ENCODE measurements around the gene SNAP47.

Gene SNAP47

GRCh38 chr1:227815468-227816409, 80.5 kb downstream of the SNAP47 start, which contains the start of gene PRSS38:
Gene PRSS38 (plus strand): TSS chr1:227815675. CDS start chr1:227815717, 42 bp downstream.
- DNase-seq (ENCODE audit: insufficient read length, low spot score) (no peak), FAIRE-seq (no peak)
- no peak for TF ChIP-seq POU2F2 (IDR thresholded peaks at IDR 0.05; ENCODE audit: low read depth, low read length)
- no peak for TF ChIP-seq SPI1 (IDR thresholded peaks at IDR 0.05; ENCODE audit: low read depth, low read length)
- TF ChIP-seq POLR2AphosphoS5 (IDR thresholded peaks at IDR 0.05; ENCODE audit: low read depth, low read length): no peak

DNA sequence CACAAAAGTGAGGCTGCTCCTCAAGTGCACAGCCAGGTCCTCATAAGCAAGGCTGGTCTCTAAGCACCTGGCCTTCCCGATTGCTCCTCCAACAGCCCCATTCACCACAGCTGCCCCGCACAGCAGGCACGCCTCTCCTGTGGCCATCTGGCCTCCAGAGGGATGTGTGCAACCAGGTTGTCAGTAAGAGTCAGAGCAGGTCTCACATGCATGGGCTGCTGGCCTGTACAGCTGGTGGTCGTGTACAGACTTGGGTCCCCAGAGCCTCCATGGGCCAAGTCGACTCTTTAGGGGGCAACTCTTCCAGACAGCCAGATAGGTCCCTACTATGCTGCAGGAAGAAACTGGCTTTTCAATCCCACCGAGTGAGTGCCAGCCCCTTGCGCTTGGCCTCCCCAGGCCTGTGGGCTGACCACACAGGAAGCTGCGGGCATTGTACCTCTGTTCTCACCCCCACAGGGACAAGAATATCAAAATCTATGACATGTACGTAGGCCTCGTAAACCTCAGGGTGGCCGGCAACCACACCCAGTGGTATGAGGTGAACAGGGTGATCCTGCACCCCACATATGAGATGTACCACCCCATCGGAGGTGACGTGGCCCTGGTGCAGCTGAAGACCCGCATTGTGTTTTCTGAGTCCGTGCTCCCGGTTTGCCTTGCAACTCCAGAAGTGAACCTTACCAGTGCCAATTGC, 81.7 kb downstream of the SNAP47 start:
- DNase-seq (ENCODE audit: insufficient read length, low spot score) (no peak), FAIRE-seq (no peak)
- TF ChIP-seq POLR2A (IDR thresholded peaks at IDR 0.05; ENCODE audit: low read depth, low read length): no peak
- TF ChIP-seq POLR2AphosphoS5 (IDR thresholded peaks at IDR 0.05; ENCODE audit: low read depth, low read length): no peak
- no peak for TF ChIP-seq SPI1 (IDR thresholded peaks at IDR 0.05; ENCODE audit: low read depth, low read length)
- TF ChIP-seq POU2F2 (IDR thresholded peaks at IDR 0.05; ENCODE audit: low read depth, low read length): no peak
- no peak for TF ChIP-seq TAF1 (IDR thresholded peaks at IDR 0.05; ENCODE audit: low read depth, low read length)
- no peak for TF ChIP-seq PAX5 (IDR thresholded peaks at IDR 0.05; ENCODE audit: insufficient read depth, low read length, severe bottlenecking)

- FAIRE-seq: no peak
Measured at GRCh38 chr1:227823537-227823936, 88.3 kb downstream of the SNAP47 start.

GRCh38 chr1:227824204-227824603, 89.0 kb downstream of the SNAP47 start:
- no peak for FAIRE-seq
- no peak for DNase-seq (ENCODE audit: insufficient read length, low spot score)
- TF ChIP-seq PAX5 (IDR thresholded peaks at IDR 0.05; ENCODE audit: insufficient read depth, low read length, severe bottlenecking): no peak
- TF ChIP-seq POLR2AphosphoS5 (IDR thresholded peaks at IDR 0.05; ENCODE audit: low read depth, low read length): no peak
- TF ChIP-seq SPI1 (IDR thresholded peaks at IDR 0.05; ENCODE audit: low read depth, low read length): no peak
- no peak for TF ChIP-seq POLR2A (IDR thresholded peaks at IDR 0.05; ENCODE audit: low read depth, low read length)
- TF ChIP-seq POU2F2 (IDR thresholded peaks at IDR 0.05; ENCODE audit: low read depth, low read length): no peak
- no peak for TF ChIP-seq TAF1 (IDR thresholded peaks at IDR 0.05; ENCODE audit: low read depth, low read length)

More at GRCh38 chr1:227823537-227823936, 88.3 kb downstream of the SNAP47 start:
- no peak for TF ChIP-seq POU2F2 (IDR thresholded peaks at IDR 0.05; ENCODE audit: low read depth, low read length)
- no peak for TF ChIP-seq POLR2A (IDR thresholded peaks at IDR 0.05; ENCODE audit: low read depth, low read length)
- TF ChIP-seq SPI1 (IDR thresholded peaks at IDR 0.05; ENCODE audit: low read depth, low read length): no peak
- TF ChIP-seq TAF1 (IDR thresholded peaks at IDR 0.05; ENCODE audit: low read depth, low read length): no peak
- TF ChIP-seq PAX5 (IDR thresholded peaks at IDR 0.05; ENCODE audit: insufficient read depth, low read length, severe bottlenecking): no peak
- no peak for TF ChIP-seq POLR2AphosphoS5 (IDR thresholded peaks at IDR 0.05; ENCODE audit: low read depth, low read length)
- no peak for DNase-seq (ENCODE audit: insufficient read length, low spot score)

DNA sequence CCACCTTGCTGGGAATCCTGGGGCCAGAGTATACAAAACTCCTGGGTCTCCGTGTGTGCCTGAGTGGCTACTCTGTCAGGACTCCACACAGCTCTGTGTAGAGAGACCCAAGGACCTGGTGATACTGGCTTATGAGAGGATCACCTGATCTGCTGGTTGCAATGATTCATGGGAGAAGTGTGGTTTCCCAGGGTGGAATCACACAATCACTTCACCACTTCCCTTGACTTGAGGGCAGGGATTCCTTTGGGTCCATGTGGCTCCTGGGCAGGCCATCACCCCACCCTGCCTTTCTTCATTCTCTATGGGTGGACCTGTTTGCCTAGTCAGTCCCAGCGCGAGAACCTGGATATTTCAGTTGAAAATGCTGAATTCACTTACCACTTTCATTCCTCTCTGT, 93.6 kb downstream of the SNAP47 start:
- DNase-seq (ENCODE audit: insufficient read length, low spot score) (no peak), FAIRE-seq (no peak)
- TF ChIP-seq PAX5 (IDR thresholded peaks at IDR 0.05; ENCODE audit: insufficient read depth, low read length, severe bottlenecking) (no peak), POLR2AphosphoS5 (IDR thresholded peaks at IDR 0.05; ENCODE audit: low read depth, low read length) (no peak), POLR2A (IDR thresholded peaks at IDR 0.05; ENCODE audit: low read depth, low read length) (no peak), POU2F2 (IDR thresholded peaks at IDR 0.05; ENCODE audit: low read depth, low read length) (no peak), SPI1 (IDR thresholded peaks at IDR 0.05; ENCODE audit: low read depth, low read length) (no peak)

Measured in GM12891 (cell line).